Trophoblast cell (in vitro differentiated cells and primary cell): Measurements from ENCODE around the gene SH3BP5L.

Source experiments
- DNase-seq, 2 donors: peaks; one replicate each; pipeline ENCODE4 v3.0.0-alpha.2; 2016
- H2AFZ ChIP-seq: 2 replicates; pipeline ENCODE4 v1.6.1; 2013; ENCODE audit warnings: low read length, moderate library complexity, mild to moderate bottlenecking; ENCODE audit not compliant: insufficient read depth, poor library complexity
- H2AK5ac ChIP-seq: 2 replicates; pipeline ENCODE4 v1.6.1; 2013; ENCODE audit warnings: mild to moderate bottlenecking, low read length
- H2BK120ac ChIP-seq: 2 replicates; pipeline ENCODE4 v1.6.1; 2013; ENCODE audit warnings: low read length, mild to moderate bottlenecking, moderate library complexity; ENCODE audit not compliant: insufficient read depth, poor library complexity
- H2BK12ac ChIP-seq: 2 replicates; pipeline ENCODE4 v1.6.1; 2013; ENCODE audit warnings: mild to moderate bottlenecking, low read length, moderate library complexity
- H2BK5ac ChIP-seq: 2 replicates; pipeline ENCODE4 v1.6.1; 2013; ENCODE audit warnings: low read length, low read depth, moderate library complexity, mild to moderate bottlenecking; ENCODE audit not compliant: poor library complexity
- H3K14ac ChIP-seq: 2 replicates; pipeline ENCODE4 v1.6.1; 2013; ENCODE audit warnings: mild to moderate bottlenecking, low read length
- H3K18ac ChIP-seq: 2 replicates; pipeline ENCODE4 v1.6.1; 2013; ENCODE audit warnings: mild to moderate bottlenecking, low read length
- H3K23ac ChIP-seq: 2 replicates; pipeline ENCODE4 v1.6.1; 2013; ENCODE audit warnings: low read length
- H3K27ac ChIP-seq: 2 replicates; pipeline ENCODE4 v1.5.1; 2013; ENCODE audit warnings: low read depth, mild to moderate bottlenecking, inconsistent platforms, low read length, moderate library complexity
- H3K27me3 ChIP-seq: 2 replicates; pipeline ENCODE4 v1.6.1; 2013; ENCODE audit warnings: inconsistent platforms, mild to moderate bottlenecking, low read length, moderate library complexity; ENCODE audit not compliant: insufficient read depth
- H3K36me3 ChIP-seq, 2 experiments: 1 replicate in 1 of 2; 2 replicates in 1 of 2; pipeline ENCODE4 v1.6.1; 2013; ENCODE audit warnings: low read length in 2 of 2, mild to moderate bottlenecking in 2 of 2, moderate library complexity in 1 of 2; ENCODE audit not compliant: insufficient read depth in 2 of 2, control insufficient read depth in 1 of 2
- H3K4ac ChIP-seq: 2 replicates; pipeline ENCODE4 v1.6.1; 2013; ENCODE audit warnings: low read depth, mild to moderate bottlenecking, low read length, moderate library complexity
- H3K4me1 ChIP-seq, 2 experiments: 1 replicate in 1 of 2; 2 replicates in 1 of 2; pipeline ENCODE4 v1.6.1; 2013; ENCODE audit warnings: low read length in 2 of 2, mild to moderate bottlenecking in 2 of 2, moderate library complexity in 1 of 2; ENCODE audit not compliant: insufficient read depth in 2 of 2, control insufficient read depth in 1 of 2
- H3K4me2 ChIP-seq: 2 replicates; pipeline ENCODE4 v1.6.1; 2013; ENCODE audit warnings: inconsistent platforms, mild to moderate bottlenecking, low read length, moderate library complexity
- H3K4me3 ChIP-seq: 2 replicates; pipeline ENCODE4 v1.5.1; 2013; ENCODE audit warnings: mild to moderate bottlenecking, low read depth, low read length, inconsistent platforms
- H3K79me1 ChIP-seq: one replicate; pipeline ENCODE4 v1.6.1; 2013; ENCODE audit warnings: low read length
- H3K79me2 ChIP-seq: 2 replicates; pipeline ENCODE4 v1.6.1; 2013; ENCODE audit warnings: low read length, mild to moderate bottlenecking; ENCODE audit not compliant: control insufficient read depth, insufficient read depth, poor library complexity
- H3K9ac ChIP-seq: 2 replicates; pipeline ENCODE4 v1.6.1; 2013; ENCODE audit warnings: mild to moderate bottlenecking, low read length
- H3K9me3 ChIP-seq: 2 replicates; pipeline ENCODE4 v1.6.1; 2013; ENCODE audit warnings: low read depth, mild to moderate bottlenecking, control low read depth, inconsistent platforms, low read length; ENCODE audit not compliant: insufficient read depth
- H4K12ac ChIP-seq: 2 replicates; pipeline ENCODE4 v1.6.1; 2013; ENCODE audit warnings: low read depth, mild to moderate bottlenecking, low read length, moderate library complexity
- H4K8ac ChIP-seq: 2 replicates; pipeline ENCODE4 v1.6.1; 2013; ENCODE audit warnings: low read depth, mild to moderate bottlenecking, low read length, moderate library complexity
- H4K91ac ChIP-seq: one replicate; pipeline ENCODE4 v1.6.1; 2013; ENCODE audit warnings: low read depth, mild to moderate bottlenecking, low read length, moderate library complexity
- WGBS: extraction: QIAGEN DNeasy Blood & Tissue Kit; methylation state at CpG from one replicate; pipeline ENCODE4 v1.1.7; 2013; ENCODE audit warnings: missing lambda C conversion rate; ENCODE audit not compliant: insufficient read length, insufficient coverage; ENCODE audit errors: extremely low coverage; 5-methylcytosine and 5-hydroxymethylcytosine counted together

SH3BP5L gene

GRCh38 chr1:248857201-248857600 is 31.5 kb upstream of the SH3BP5L start:
- Histone ChIP-seq H3K79me2 (peaks cover 13% of the 10 kb centered on the region), H3K4me1 (peaks cover 10 to 11% of the 10 kb centered on the region in 2 experiments), H3K36me3 (peaks cover 18 to 21% of the 10 kb centered on the region in 2 experiments), H3K27me3 (no peaks in the 10 kb centered on the region), H2BK12ac (peak overlapping the region; percentile 80), H2BK5ac (no peak overlapping the region), H2AK5ac (peak overlapping the region; percentile 85), H2BK120ac (no peak overlapping the region), H3K9ac (no peak overlapping the region), H3K18ac (peak overlapping the region; percentile 85), H3K14ac (peak overlapping the region; percentile 91), H2AFZ (peak overlapping the region; percentile 73), H3K9me3 (peaks cover 2% of the 10 kb centered on the region), H3K23ac (no peak overlapping the region), H4K8ac (peak overlapping the region; percentile 90), H3K79me1 (peaks cover 17% of the 10 kb centered on the region), H3K4me3 (no peak overlapping the region), H3K4me2 (peak overlapping the region; percentile 95), H4K12ac (no peak overlapping the region), H4K91ac (peak overlapping the region; percentile 91), H3K27ac (peak overlapping the region; percentile 78), H3K4ac (peak overlapping the region; percentile 82)
- DNase-seq = no peak
- no CpG with 5 or more reads among the region's 7 CpGs for WGBS

GRCh38 chr1:248856176-248856575 is 30.5 kb upstream of the SH3BP5L start:
- no peak overlapping the region for H2BK5ac ChIP-seq
- WGBS = no CpG with 5 or more reads among the region's 1 CpG
- no peak overlapping the region for H4K91ac ChIP-seq
- H4K8ac ChIP-seq = no peak overlapping the region
- no peak overlapping the region for H4K12ac ChIP-seq
- no peak overlapping the region for H2BK120ac ChIP-seq
- peaks cover 18 to 29% of the 10 kb centered on the region in 2 experiments for H3K36me3 ChIP-seq
- H2BK12ac ChIP-seq = no peak overlapping the region
- H3K4ac ChIP-seq = no peak overlapping the region
- H3K4me2 ChIP-seq = no peak overlapping the region
- peaks cover 2% of the 10 kb centered on the region for H3K9me3 ChIP-seq
- no peak overlapping the region for H2AK5ac ChIP-seq
- peaks cover 10 to 11% of the 10 kb centered on the region in 2 experiments for H3K4me1 ChIP-seq
- H3K79me1 ChIP-seq = peaks cover 17% of the 10 kb centered on the region
- peaks cover 13% of the 10 kb centered on the region for H3K79me2 ChIP-seq
- H3K27ac ChIP-seq = no peak overlapping the region
- no peak overlapping the region for H3K9ac ChIP-seq
- H3K27me3 ChIP-seq = no peaks in the 10 kb centered on the region
- no peak overlapping the region for H3K23ac ChIP-seq
- H2AFZ ChIP-seq = no peak overlapping the region
- DNase-seq = no peak
- H3K4me3 ChIP-seq = no peak overlapping the region
- H3K18ac ChIP-seq = no peak overlapping the region
- H3K14ac ChIP-seq = no peak overlapping the region

- no peak overlapping the region for H2AK5ac ChIP-seq
- no peak overlapping the region for H3K23ac ChIP-seq
- no peaks in the 10 kb centered on the region for H3K27me3 ChIP-seq
- H3K9ac ChIP-seq = no peak overlapping the region
- no peak for DNase-seq
- no peak overlapping the region for H3K14ac ChIP-seq
- H3K79me2 ChIP-seq = peaks cover 13% of the 10 kb centered on the region
- no peak overlapping the region for H3K4me3 ChIP-seq
- H3K9me3 ChIP-seq = peaks cover 2% of the 10 kb centered on the region
- no peak overlapping the region for H3K27ac ChIP-seq
- no peak overlapping the region for H2AFZ ChIP-seq
- peaks cover 17% of the 10 kb centered on the region for H3K79me1 ChIP-seq
- H4K8ac ChIP-seq = no peak overlapping the region
- H2BK120ac ChIP-seq = no peak overlapping the region
- no peak overlapping the region for H2BK5ac ChIP-seq
- peaks cover 23 to 35% of the 10 kb centered on the region in 2 experiments for H3K36me3 ChIP-seq
- no peak overlapping the region for H3K4ac ChIP-seq
- peaks cover 11% of the 10 kb centered on the region in 2 experiments for H3K4me1 ChIP-seq
- no CpG with 5 or more reads among the region's 6 CpGs for WGBS
- no peak overlapping the region for H4K91ac ChIP-seq
- no peak overlapping the region for H2BK12ac ChIP-seq
- no peak overlapping the region for H3K18ac ChIP-seq
- no peak overlapping the region for H3K4me2 ChIP-seq
- peak overlapping the region; percentile 11 for H4K12ac ChIP-seq
Observed at GRCh38 chr1:248855580-248855979, 29.9 kb upstream of the SH3BP5L start.

- Histone ChIP-seq H3K14ac (no peak overlapping the region), H3K4me1 (peaks cover 23 to 25% of the 10 kb centered on the region in 2 experiments), H3K27me3 (no peaks in the 10 kb centered on the region), H3K23ac (no peak overlapping the region), H2BK12ac (no peak overlapping the region), H2BK5ac (no peak overlapping the region), H3K4ac (no peak overlapping the region), H3K18ac (no peak overlapping the region), H4K91ac (no peak overlapping the region), H4K8ac (no peak overlapping the region), H3K4me2 (no peak overlapping the region), H2AK5ac (no peak overlapping the region), H3K79me1 (peaks cover 13% of the 10 kb centered on the region), H4K12ac (no peak overlapping the region), H3K9me3 (peaks cover 2% of the 10 kb centered on the region), H2BK120ac (no peak overlapping the region), H2AFZ (no peak overlapping the region), H3K9ac (no peak overlapping the region), H3K79me2 (peaks cover 10% of the 10 kb centered on the region), H3K36me3 (peaks cover 34 to 52% of the 10 kb centered on the region in 2 experiments), H3K4me3 (no peak overlapping the region), H3K27ac (no peak overlapping the region)
- no peak for DNase-seq
- no CpG with 5 or more reads among the region's 8 CpGs for WGBS
Observed at GRCh38 chr1:248853663-248854375, 28.1 kb upstream of the SH3BP5L start.
